ENCODE data around the gene UGCG.
"Not testable (repeated sequence)": the region's sequence is repeated elsewhere in the genome, so short reads cannot be mapped to it uniquely, and the experiment has no call there.

Gene UGCG

GRCh38 chr9:111890867-111891266, 5.7 kb upstream of the UGCG start:
- not testable (repeated sequence) for DNase-seq (ENCODE audit: low read depth)

GRCh38 chr9:111891910-111892499, 4.6 kb upstream of the UGCG start:
- no peak for DNase-seq (ENCODE audit: low read depth)

GRCh38 chr9:111896942-111897600, 457 bp downstream of the UGCG start:
- peak; percentile 30 for DNase-seq (ENCODE audit: low read depth)

- no peak for DNase-seq (ENCODE audit: low read depth)
Measured at GRCh38 chr9:111897601-111898137, 1.1 kb downstream of the UGCG start.

- DNase-seq (ENCODE audit: low read depth): no peak
Measured at GRCh38 chr9:111898331-111899096, 1.9 kb downstream of the UGCG start.

GRCh38 chr9:111900151-111900857, 3.7 kb downstream of the UGCG start:
- no peak for DNase-seq (ENCODE audit: low read depth)

- DNase-seq (ENCODE audit: low read depth): no peak
Measured at GRCh38 chr9:111900858-111901612, 4.4 kb downstream of the UGCG start.

- DNase-seq (ENCODE audit: low read depth): no peak
Measured at GRCh38 chr9:111902391-111903139, 6.0 kb downstream of the UGCG start.

GRCh38 chr9:111903535-111903934, 6.9 kb downstream of the UGCG start:
- not testable (repeated sequence) for DNase-seq (ENCODE audit: low read depth)

- no peak for DNase-seq (ENCODE audit: low read depth)
Measured at GRCh38 chr9:111904026-111904425, 7.4 kb downstream of the UGCG start.

- DNase-seq (ENCODE audit: low read depth): no peak
Measured at GRCh38 chr9:111904891-111905291, 8.3 kb downstream of the UGCG start.

GRCh38 chr9:111907147-111907546, 10.5 kb downstream of the UGCG start:
- no peak for DNase-seq (ENCODE audit: low read depth)

GRCh38 chr9:111909444-111909843, 12.8 kb downstream of the UGCG start:
- DNase-seq (ENCODE audit: low read depth): no peak

GRCh38 chr9:111910428-111910827, 13.8 kb downstream of the UGCG start:
- no peak for DNase-seq (ENCODE audit: low read depth)

GRCh38 chr9:111913159-111913558, 16.5 kb downstream of the UGCG start:
- DNase-seq (ENCODE audit: low read depth): no peak

GRCh38 chr9:111914749-111915424, 18.3 kb downstream of the UGCG start:
- no peak for DNase-seq (ENCODE audit: low read depth)

GRCh38 chr9:111915425-111915758, 18.8 kb downstream of the UGCG start:
- DNase-seq (ENCODE audit: low read depth): no peak

GRCh38 chr9:111916234-111916645, 19.6 kb downstream of the UGCG start:
- DNase-seq (ENCODE audit: low read depth): no peak

- DNase-seq (ENCODE audit: low read depth): no peak
Measured at GRCh38 chr9:111917201-111917600, 20.6 kb downstream of the UGCG start.

GRCh38 chr9:111917980-111918379, 21.4 kb downstream of the UGCG start:
- no peak for DNase-seq (ENCODE audit: low read depth)

All from stimulated activated CD8-positive, alpha-beta memory T cell treated with anti-CD3 and anti-CD28 coated beads, Interleukin-15, amount 100 ng/mL, for 24 hours (primary cell).